RPMI8226 (cell line): ENCODE measurements around the gene PSG5.
"Not testable (repeated sequence)": the region's sequence is repeated elsewhere in the genome, so short reads cannot be mapped to it uniquely, and the experiment has no call there.

ENCODE experiments used
- DNase-seq: peaks from one replicate; pipeline ENCODE4 v3.0.0-alpha.2; 2015

The PSG5 gene

DNA sequence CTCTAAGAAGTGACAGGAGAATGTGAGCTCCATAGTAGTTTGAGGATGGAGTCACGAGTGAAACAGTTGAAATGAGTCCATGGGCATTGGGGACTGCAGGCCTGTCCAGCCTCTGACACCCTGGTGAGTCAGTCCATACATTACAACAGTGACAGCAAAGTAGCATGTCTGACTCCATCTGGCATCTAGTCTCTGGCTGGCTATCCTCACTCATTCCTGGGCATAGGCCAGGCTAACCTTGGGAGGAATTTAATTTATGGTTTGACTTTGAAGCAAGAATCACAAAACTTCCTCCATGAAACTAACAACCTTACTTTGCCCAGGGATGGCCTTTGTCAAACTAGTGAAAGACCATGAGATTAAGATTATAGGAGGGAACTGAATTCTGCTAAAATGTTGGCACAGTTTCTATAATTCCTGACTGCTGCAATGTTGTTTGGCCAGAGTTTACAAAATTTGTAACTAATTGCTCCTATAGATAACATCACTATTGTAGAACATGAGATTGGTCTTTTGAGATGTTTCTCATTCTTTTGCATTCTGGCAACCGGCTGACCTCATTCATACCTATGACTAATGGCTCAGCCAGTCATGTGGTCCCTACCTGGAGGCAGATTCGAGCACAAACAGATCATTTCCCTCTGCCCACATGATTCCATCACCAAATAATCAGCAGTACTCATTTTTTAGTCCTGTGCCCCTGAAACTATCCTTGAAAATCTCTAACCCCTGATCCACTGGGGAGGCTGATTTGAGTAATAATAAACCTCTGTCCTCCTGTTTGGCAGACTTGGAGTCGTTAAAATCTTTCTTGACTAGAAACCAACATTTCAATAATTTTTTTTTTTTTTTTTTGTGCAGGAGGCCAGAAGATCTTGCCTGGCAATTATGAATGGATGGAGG, 4.2 kb downstream of the PSG5 start:
- not testable (repeated sequence) for DNase-seq

- DNase-seq: not testable (repeated sequence)
Observed at GRCh38 chr19:43179569-43180147, 6.7 kb downstream of the PSG5 start.

GRCh38 chr19:43178577-43178976, 7.8 kb downstream of the PSG5 start:
- not testable (repeated sequence) for DNase-seq

DNA sequence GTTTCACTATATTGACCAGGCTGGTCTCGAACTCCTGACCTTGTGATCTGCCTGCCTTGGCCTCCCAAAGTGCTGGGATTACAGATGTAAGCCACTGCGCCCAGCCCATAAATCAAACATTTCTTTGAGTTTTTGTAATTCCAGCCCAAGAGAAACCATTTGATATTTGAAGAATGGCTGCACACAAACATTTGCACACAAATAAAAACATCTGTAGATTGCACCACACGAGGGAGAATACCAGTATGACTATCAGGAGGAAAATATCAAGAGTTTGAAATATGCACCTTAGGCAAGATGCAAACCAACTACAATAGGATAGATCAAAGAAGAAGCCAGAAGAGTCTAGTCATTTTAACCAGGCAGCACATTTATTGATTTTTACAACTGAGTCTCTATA, 20.4 kb downstream of the PSG5 start:
- DNase-seq: not testable (repeated sequence)

GRCh38 chr19:43163135-43163534, 23.2 kb downstream of the PSG5 start:
- not testable (repeated sequence) for DNase-seq

DNA sequence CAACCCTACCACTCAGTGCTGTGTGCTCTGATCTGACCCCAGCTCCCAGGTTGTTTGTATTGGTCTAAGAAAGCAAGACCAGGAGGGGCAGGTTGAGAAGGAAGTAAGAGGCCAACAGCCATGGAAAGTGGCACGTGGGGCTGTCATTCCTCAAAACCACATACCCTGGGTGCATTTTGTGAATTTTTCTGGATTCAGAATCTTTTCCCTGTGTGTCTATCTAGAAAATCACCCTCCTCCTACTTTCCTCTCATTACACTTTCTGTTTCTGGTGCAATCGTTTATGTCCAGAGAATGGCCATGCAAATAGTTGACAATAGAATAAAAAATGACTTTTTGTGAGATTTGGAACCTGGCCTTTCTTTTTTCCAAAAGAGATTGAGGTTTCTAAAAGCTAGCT, 24.1 kb downstream of the PSG5 start:
- DNase-seq: not testable (repeated sequence)

DNA sequence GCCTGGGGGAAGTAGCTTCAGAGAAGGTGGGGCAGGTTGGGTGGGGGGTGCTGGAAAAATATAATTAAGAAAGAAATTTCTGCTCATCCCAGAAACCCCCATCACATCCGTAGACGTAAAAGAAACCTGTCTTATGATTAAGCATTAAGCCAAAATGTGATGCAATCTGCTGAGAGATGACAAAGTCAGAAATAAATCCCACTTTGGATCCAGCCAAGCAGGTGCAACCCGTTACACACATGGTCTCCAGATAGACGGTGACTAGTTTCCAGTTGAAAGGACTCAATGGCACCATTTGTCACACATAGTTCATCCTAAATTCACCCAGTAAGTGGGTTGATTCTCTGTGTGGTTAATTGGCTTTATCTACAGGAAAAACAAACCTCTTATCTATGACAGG, 34.1 kb downstream of the PSG5 start:
- DNase-seq: no peak

- DNase-seq: not testable (repeated sequence)
Observed at GRCh38 chr19:43149788-43150187, 36.5 kb downstream of the PSG5 start.

DNA sequence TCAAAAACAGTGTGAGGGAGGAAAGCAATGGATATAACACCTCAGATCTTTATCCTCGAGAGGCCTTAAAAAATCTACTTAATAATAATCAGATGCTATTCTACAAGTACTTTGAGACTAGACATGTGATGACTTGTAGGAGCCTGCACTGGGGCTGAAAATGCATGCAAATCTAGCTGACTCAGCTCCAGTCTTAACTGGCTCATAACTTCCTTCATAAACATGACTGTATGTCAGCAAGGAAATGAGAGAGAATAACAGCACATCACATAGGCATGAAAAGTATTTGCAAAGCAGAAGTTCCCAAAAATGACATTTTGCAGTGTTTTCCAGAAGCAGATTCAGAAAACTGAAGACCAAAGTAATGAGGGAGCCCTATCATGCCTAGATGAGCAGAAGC, 38.1 kb downstream of the PSG5 start:
- no peak for DNase-seq

DNA sequence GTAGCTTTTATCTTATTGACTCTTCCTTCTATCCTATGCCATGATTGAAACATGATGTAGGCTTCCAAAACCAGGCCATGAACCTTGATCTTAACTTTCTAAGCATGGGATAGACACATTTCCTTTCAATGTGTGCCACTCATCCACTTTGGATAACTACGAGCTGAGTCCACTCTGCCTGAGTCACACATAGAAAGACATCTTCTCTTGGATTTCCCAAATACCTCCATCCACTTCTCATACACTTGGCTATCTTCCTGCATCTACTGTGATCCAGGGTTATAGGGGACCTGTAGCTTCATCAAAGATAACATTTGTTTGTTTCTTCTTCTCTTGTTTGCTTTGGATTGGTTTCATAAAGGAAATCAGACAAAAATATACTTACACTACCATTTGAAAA, 44.6 kb downstream of the PSG5 start:
- DNase-seq: not testable (repeated sequence)

GRCh38 chr19:43132696-43133095, 53.6 kb downstream of the PSG5 start:
- no peak for DNase-seq

GRCh38 chr19:43131281-43131842, 55.0 kb downstream of the PSG5 start:
- DNase-seq: not testable (repeated sequence)

- DNase-seq: not testable (repeated sequence)
Observed at GRCh38 chr19:43129197-43129596, 57.1 kb downstream of the PSG5 start.

- DNase-seq: not testable (repeated sequence)
Observed at GRCh38 chr19:43127336-43127735, 59.0 kb downstream of the PSG5 start.

GRCh38 chr19:43126720-43127119, 59.6 kb downstream of the PSG5 start:
- DNase-seq: no peak

DNA sequence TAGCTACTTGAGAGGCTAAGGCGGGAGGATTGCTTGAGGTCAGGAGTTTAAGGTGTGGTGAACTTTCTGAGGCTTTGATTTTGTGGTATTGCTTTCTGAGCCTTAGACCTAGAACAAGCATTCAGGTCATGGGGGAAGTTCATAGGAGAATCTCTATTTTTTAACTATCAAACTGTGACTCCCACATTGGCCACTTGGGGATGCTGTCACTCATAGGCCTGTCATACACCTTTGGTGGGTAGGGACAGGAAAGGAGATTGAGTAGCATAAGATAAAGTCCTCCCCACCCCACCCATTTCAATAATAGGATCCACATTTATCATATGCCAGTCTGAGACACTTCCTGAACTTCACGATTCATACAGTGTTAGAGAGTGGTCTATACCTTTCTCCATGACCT, 62.0 kb downstream of the PSG5 start:
- no peak for DNase-seq

GRCh38 chr19:43120433-43121026, 65.8 kb downstream of the PSG5 start:
- not testable (repeated sequence) for DNase-seq

- DNase-seq: not testable (repeated sequence)
Observed at GRCh38 chr19:43119526-43119925, 66.8 kb downstream of the PSG5 start.
